Peyer's patch (tissue), 4 donors: ENCODE measurements around the gene SEC14L3.

Source experiments
- POLR2A ChIP-seq, 2 donors: fragments of 450-650 bp; IDR thresholded peaks; one replicate each; pipeline ENCODE4 v1.5.1; 2017; ENCODE audit warnings: antibody characterized with exemption in 2 of 2, mild to moderate bottlenecking in 2 of 2, moderate library complexity in 2 of 2
- TF ChIP-seq, protein P1 (sequence below), 6 experiments: fragments of 450-650 bp in 4 of 6; fragments of 200-600 bp in 2 of 6; sonication (generic) in 1 of 6; IDR thresholded peaks; one replicate each; pipeline ENCODE4 v1.5.1; 2017 to 2019; ENCODE audit warnings: antibody characterized with exemption in 6 of 6, mild to moderate bottlenecking in 3 of 6, moderate library complexity in 1 of 6

DNA sequence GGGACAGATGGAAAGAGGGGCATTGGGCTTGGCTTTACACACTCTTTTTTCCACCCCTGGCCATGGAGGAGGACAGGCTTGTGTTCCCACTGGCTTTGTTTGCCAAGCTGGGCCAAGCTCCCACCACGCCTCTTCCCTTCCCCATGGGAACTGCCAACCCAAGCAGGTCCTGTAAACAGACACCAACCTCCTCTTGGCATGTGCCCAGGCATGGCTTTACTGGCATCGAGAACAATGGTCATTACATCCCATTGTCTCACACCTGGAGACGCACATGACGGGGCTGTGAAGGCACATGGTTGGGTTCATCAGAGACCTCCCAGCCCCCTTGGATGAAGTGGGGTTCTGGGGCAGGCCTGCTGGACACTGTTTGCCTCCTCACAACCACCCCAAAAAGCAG is 11.7 kb downstream of the SEC14L3 start:
- TF ChIP-seq POLR2A (IDR thresholded peaks at IDR 0.05) = no peak
- TF ChIP-seq, protein P1, sequence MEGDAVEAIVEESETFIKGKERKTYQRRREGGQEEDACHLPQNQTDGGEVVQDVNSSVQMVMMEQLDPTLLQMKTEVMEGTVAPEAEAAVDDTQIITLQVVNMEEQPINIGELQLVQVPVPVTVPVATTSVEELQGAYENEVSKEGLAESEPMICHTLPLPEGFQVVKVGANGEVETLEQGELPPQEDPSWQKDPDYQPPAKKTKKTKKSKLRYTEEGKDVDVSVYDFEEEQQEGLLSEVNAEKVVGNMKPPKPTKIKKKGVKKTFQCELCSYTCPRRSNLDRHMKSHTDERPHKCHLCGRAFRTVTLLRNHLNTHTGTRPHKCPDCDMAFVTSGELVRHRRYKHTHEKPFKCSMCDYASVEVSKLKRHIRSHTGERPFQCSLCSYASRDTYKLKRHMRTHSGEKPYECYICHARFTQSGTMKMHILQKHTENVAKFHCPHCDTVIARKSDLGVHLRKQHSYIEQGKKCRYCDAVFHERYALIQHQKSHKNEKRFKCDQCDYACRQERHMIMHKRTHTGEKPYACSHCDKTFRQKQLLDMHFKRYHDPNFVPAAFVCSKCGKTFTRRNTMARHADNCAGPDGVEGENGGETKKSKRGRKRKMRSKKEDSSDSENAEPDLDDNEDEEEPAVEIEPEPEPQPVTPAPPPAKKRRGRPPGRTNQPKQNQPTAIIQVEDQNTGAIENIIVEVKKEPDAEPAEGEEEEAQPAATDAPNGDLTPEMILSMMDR (IDR thresholded peaks at IDR 0.05) = no peak
